Activated CD8-positive, alpha-beta memory T cell treated with anti-CD3 and anti-CD28 coated beads for 4 hours (primary cell): ENCODE data around the gene MRTFB.
"Not testable (repeated sequence)": the region's sequence is repeated elsewhere in the genome, so short reads cannot be mapped to it uniquely, and the experiment has no call there.

ENCODE experiments used
- DNase-seq, 2 donors: peaks; one replicate each; pipeline ENCODE4 v3.0.0-alpha.2; 2020; ENCODE audit warnings: low read depth in 2 of 2

MRTFB gene

GRCh38 chr16:14070877-14071575 lies at the start of gene MRTFB:
MRTFB (plus strand) TSS chr16:14071319; CDS start chr16:14140607, 69,288 bp downstream.
- peak; percentile 48 to 58 for DNase-seq

GRCh38 chr16:14023526-14023925 lies 47.6 kb upstream of the MRTFB start:
- DNase-seq = not testable (repeated sequence)

- no peak for DNase-seq
These were observed 46.8 kb upstream of the MRTFB start for GRCh38 chr16:14024283-14024682.

- no peak for DNase-seq
These were observed 44.4 kb upstream of the MRTFB start for GRCh38 chr16:14026572-14027285.

- no peak for DNase-seq
These were observed 42.9 kb upstream of the MRTFB start for GRCh38 chr16:14028202-14028601.

GRCh38 chr16:14029658-14030057 lies 41.5 kb upstream of the MRTFB start:
- DNase-seq = no peak

- DNase-seq = no peak
These were observed 36.0 kb upstream of the MRTFB start for GRCh38 chr16:14035092-14035491.

GRCh38 chr16:14036889-14037288 lies 34.2 kb upstream of the MRTFB start:
- DNase-seq = no peak

- DNase-seq = no peak
These were observed 33.2 kb upstream of the MRTFB start for GRCh38 chr16:14037960-14038359.

- DNase-seq = no peak
These were observed 30.0 kb upstream of the MRTFB start for GRCh38 chr16:14041164-14041563.

- DNase-seq = no peak
These were observed 28.4 kb upstream of the MRTFB start for GRCh38 chr16:14042706-14043105.

GRCh38 chr16:14043278-14043677 lies 27.8 kb upstream of the MRTFB start:
- no peak for DNase-seq

- no peak for DNase-seq
These were observed 27.3 kb upstream of the MRTFB start for GRCh38 chr16:14043793-14044192.

- DNase-seq = not testable (repeated sequence)
These were observed 23.8 kb upstream of the MRTFB start for GRCh38 chr16:14047121-14047859.

GRCh38 chr16:14050291-14051027 lies 20.7 kb upstream of the MRTFB start:
- DNase-seq = no peak

- no peak for DNase-seq
These were observed 19.9 kb upstream of the MRTFB start for GRCh38 chr16:14051103-14051729.

GRCh38 chr16:14056970-14057369 lies 14.1 kb upstream of the MRTFB start:
- DNase-seq = no peak

GRCh38 chr16:14057878-14058382 lies 13.2 kb upstream of the MRTFB start:
- no peak for DNase-seq

- no peak for DNase-seq
These were observed 9.3 kb upstream of the MRTFB start for GRCh38 chr16:14061732-14062259.

GRCh38 chr16:14062261-14062660 lies 8.9 kb upstream of the MRTFB start:
- no peak for DNase-seq
